ENCODE results near the gene KIF16B. TPM values are rescaled to one million over a fixed set of nuclear protein-coding genes. Genes with fewer than 3 reads are reported as not detected.

KIF16B gene
- total and polyA plus RNA-seq, 2 of the 13 experiments (the other 11 are each of a cell fraction or from before 2014, with no cell fraction given), result 6.9 to 18.0 TPM

DNA sequence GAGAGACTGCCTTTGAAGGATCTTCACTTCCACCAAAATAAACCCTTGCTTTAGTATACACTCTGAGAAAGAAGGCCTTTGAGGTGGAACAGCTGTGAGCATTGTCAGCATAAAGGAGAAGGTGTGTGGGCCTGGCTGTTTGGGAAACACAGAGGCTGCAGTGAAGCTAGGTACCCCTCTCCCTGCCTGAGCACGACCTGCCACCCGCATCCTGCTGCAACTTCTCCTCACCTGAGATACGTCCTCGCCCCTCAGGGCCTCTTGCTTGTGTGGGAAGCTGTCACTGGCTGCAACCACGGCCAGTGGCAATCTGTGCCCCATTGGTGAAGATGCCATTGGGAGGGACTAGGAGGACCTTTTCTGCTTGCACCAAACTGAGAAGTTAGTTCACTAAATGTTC lies 307.9 kb downstream of the KIF16B start:
- Histone ChIP-seq H3K9me3 (ENCODE audit: low read length) (no peaks in the 10 kb centered on the region), H3K27ac (ENCODE audit: extremely low read length, insufficient read depth, low read length) (no peak overlapping the region), H3K36me3 (replicated peaks in 1 of 2; ENCODE audit: control insufficient read depth in 1 of 2, insufficient read depth in 2 of 2, low read length in 2 of 2) (no peaks in the 10 kb centered on the region), H3K4me1 (ENCODE audit: insufficient read depth, low read length) (no peaks in the 10 kb centered on the region), H2AFZ (ENCODE audit: low read length) (no peak overlapping the region), H4K20me1 (ENCODE audit: insufficient read depth, low read length) (no peaks in the 10 kb centered on the region), H3K4me3 (replicated peaks in 1 of 3; ENCODE audit: insufficient read depth in 1 of 3, low read depth in 2 of 3, low read length in 3 of 3) (no peak overlapping the region), H3K9ac (ENCODE audit: insufficient read depth, low read depth, low read length) (no peak overlapping the region), H3K4me2 (ENCODE audit: low read depth, low read length) (no peak overlapping the region), H3K27me3 (ENCODE audit: control insufficient read depth in 1 of 2, insufficient read depth in 2 of 2, low read length in 2 of 2) (peaks cover 0 to 8% of the 10 kb centered on the region in 2 experiments; a peak in 1 of 5 replicates), H3K79me2 (ENCODE audit: insufficient read depth, low read length) (no peaks in the 10 kb centered on the region)
- in situ Hi-C loops (cut with HindIII; ENCODE audit: extremely low pct_ligation_motif_present, low pct_unique_long_range_greater_than_20kb), result no loop called here
- DNase-seq (ENCODE audit: low spot score) (no peak), ATAC-seq (no peak), FAIRE-seq (no peak)
- WGBS (ENCODE audit: low lambda C conversion rate), result 15% methylated on average over 5 of the region's 5 CpGs
- POLR2A ChIA-PET, result no interaction called here
- intact Hi-C loops (cut with micrococcal nuclease; ENCODE audit: unreplicated experiment), result no loop called here
- no TSS peak for BruUV-seq (replicated peaks)
- TF ChIP-seq KDM6A (CRISPR knock-in tag; IDR thresholded peaks at IDR 0.05; ENCODE audit: low read depth), result no peak
- TF ChIP-seq POLR2AphosphoS5 (IDR thresholded peaks at IDR 0.05; ENCODE audit: low read depth, low read length), result no peak
- TF ChIP-seq, protein P1, sequence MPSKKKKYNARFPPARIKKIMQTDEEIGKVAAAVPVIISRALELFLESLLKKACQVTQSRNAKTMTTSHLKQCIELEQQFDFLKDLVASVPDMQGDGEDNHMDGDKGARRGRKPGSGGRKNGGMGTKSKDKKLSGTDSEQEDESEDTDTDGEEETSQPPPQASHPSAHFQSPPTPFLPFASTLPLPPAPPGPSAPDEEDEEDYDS (CRISPR knock-in tag; IDR thresholded peaks at IDR 0.05), result no peak
- TF ChIP-seq MBNL3 (CRISPR knock-in tag; conservative IDR thresholded peaks at IDR 0.05), result no peak
- TF ChIP-seq ZKSCAN1 (IDR thresholded peaks at IDR 0.05; ENCODE audit: low read length), result no peak
- no peak for TF ChIP-seq NPAS2 (CRISPR knock-in tag; IDR thresholded peaks at IDR 0.05; ENCODE audit: borderline replicate concordance)
- no peak for TF ChIP-seq RARG (CRISPR knock-in tag; IDR thresholded peaks at IDR 0.05; ENCODE audit: low read depth)
- TF ChIP-seq PAX8 (CRISPR knock-in tag; IDR thresholded peaks at IDR 0.05; ENCODE audit: borderline replicate concordance), result no peak
- TF ChIP-seq KMT2B (CRISPR knock-in tag; IDR thresholded peaks at IDR 0.05), result no peak
- no peak for TF ChIP-seq ZNF326 (CRISPR knock-in tag; IDR thresholded peaks at IDR 0.05; ENCODE audit: borderline replicate concordance)
- no peak for TF ChIP-seq HDAC6 (IDR thresholded peaks at IDR 0.05; ENCODE audit: low read depth, low read length)
- TF ChIP-seq ZNF121 (CRISPR knock-in tag; IDR thresholded peaks at IDR 0.05), result no peak
- TF ChIP-seq ZBTB42 (CRISPR knock-in tag; IDR thresholded peaks at IDR 0.05), result no peak
- no peak for TF ChIP-seq ZNF550 (CRISPR knock-in tag; IDR thresholded peaks at IDR 0.05; ENCODE audit: borderline replicate concordance)
- TF ChIP-seq, protein P2, sequence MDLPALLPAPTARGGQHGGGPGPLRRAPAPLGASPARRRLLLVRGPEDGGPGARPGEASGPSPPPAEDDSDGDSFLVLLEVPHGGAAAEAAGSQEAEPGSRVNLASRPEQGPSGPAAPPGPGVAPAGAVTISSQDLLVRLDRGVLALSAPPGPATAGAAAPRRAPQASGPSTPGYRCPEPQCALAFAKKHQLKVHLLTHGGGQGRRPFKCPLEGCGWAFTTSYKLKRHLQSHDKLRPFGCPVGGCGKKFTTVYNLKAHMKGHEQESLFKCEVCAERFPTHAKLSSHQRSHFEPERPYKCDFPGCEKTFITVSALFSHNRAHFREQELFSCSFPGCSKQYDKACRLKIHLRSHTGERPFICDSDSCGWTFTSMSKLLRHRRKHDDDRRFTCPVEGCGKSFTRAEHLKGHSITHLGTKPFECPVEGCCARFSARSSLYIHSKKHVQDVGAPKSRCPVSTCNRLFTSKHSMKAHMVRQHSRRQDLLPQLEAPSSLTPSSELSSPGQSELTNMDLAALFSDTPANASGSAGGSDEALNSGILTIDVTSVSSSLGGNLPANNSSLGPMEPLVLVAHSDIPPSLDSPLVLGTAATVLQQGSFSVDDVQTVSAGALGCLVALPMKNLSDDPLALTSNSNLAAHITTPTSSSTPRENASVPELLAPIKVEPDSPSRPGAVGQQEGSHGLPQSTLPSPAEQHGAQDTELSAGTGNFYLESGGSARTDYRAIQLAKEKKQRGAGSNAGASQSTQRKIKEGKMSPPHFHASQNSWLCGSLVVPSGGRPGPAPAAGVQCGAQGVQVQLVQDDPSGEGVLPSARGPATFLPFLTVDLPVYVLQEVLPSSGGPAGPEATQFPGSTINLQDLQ (CRISPR knock-in tag; IDR thresholded peaks at IDR 0.05), result no peak
- CTCF ChIA-PET (ENCODE audit: low intra/inter-chr PET ratio, low total read pairs), result no interaction called here
